Suprapubic skin (tissue), 3 donors: Measurements from ENCODE around the gene ABCA4.

Experiments used
- POLR2A ChIP-seq, 2 donors: fragments of 450-650 bp; IDR thresholded peaks; one replicate each; pipeline ENCODE4 v1.6.1; 2017; ENCODE audit warnings: antibody characterized with exemption in 2 of 2, mild to moderate bottlenecking in 2 of 2, moderate library complexity in 2 of 2
- TF ChIP-seq, protein P1 (sequence below), 2 donors: fragments of 200-600 bp in 1 of 2; fragments of 450-650 bp in 1 of 2; sonication (generic) in 1 of 2; IDR thresholded peaks; one replicate each; pipeline ENCODE4 v1.5.1; 2016 to 2019; ENCODE audit warnings: antibody characterized with exemption in 2 of 2, mild to moderate bottlenecking in 1 of 2, moderate library complexity in 1 of 2

DNA sequence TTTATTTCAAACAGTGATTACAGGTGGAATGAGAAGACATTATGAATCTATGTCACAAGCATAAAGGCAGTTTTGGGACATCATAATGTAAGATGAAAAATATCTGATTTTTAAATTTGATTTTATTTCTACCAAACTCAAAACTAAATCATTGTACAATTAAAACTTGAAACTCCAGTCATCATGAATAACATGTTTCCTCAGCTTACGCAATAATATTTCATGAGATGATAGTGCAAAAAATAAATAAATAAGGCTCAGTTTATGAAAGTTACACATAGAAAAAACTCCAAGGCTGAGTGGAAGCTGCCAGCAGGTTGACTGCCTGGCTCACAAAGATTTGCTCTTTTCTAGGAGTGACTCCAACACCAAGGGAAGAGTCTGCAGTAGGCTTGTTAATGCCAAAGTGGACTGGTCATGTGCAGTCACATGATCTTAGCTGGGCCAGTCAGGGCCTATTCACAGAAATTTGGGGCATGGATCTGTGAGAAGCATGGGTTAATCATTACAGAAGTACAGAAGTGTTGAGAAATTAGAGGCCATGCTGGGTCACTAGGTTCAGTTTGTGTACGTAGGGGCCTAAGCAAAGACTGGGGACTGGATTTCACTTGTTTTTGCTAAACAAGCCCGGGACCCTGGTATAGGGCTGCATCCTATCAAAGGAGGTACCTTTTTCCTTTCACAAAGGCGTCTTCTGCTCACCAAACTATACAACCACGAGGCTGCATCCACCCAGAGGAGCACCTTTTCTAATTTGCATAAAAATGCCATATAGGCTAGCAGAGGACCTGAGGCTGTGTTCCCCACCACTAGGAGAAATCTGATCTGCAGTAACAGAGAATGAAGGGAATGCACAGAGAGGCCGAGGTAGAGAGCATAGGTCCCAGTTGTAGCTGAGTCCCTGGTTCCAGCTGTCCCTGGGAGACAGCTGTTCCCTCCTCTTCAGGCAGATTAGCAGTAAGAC, 4.9 kb upstream of the ABCA4 start:
- TF ChIP-seq, protein P1, sequence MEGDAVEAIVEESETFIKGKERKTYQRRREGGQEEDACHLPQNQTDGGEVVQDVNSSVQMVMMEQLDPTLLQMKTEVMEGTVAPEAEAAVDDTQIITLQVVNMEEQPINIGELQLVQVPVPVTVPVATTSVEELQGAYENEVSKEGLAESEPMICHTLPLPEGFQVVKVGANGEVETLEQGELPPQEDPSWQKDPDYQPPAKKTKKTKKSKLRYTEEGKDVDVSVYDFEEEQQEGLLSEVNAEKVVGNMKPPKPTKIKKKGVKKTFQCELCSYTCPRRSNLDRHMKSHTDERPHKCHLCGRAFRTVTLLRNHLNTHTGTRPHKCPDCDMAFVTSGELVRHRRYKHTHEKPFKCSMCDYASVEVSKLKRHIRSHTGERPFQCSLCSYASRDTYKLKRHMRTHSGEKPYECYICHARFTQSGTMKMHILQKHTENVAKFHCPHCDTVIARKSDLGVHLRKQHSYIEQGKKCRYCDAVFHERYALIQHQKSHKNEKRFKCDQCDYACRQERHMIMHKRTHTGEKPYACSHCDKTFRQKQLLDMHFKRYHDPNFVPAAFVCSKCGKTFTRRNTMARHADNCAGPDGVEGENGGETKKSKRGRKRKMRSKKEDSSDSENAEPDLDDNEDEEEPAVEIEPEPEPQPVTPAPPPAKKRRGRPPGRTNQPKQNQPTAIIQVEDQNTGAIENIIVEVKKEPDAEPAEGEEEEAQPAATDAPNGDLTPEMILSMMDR (IDR thresholded peaks at IDR 0.05), result no peak
- no peak for TF ChIP-seq POLR2A (IDR thresholded peaks at IDR 0.05)
